Keratinocyte (primary cell): ENCODE measurements around the gene ADGRA1.

Source experiments
- CTCF ChIP-seq, 3 experiments: IDR thresholded peaks in 1 of 3; conservative IDR thresholded peaks in 1 of 3; optimal IDR thresholded peaks in 1 of 3; 2 replicates in 2 of 3; 3 replicates in 1 of 3; pipeline versions ENCODE3 to v1.5.1; 2011; ENCODE audit warnings: low read length in 3 of 3, mild to moderate bottlenecking in 3 of 3, moderate library complexity in 2 of 3, control low read depth in 1 of 3, inconsistent platforms in 1 of 3; ENCODE audit not compliant: insufficient read depth in 2 of 3; ENCODE audit errors: extremely low read depth in 1 of 3
- EZH2 ChIP-seq: IDR thresholded peaks from one replicate; pipeline ENCODE4 v1.6.1; 2012; ENCODE audit warnings: inconsistent platforms, mild to moderate bottlenecking, low read length, moderate library complexity

GRCh38 chr10:133157662-133158436 is 70.1 kb downstream of the ADGRA1 start:
- TF ChIP-seq CTCF (optimal IDR thresholded peaks at IDR 0.05 in 1 of 3, IDR thresholded peaks at IDR 0.05 in 1 of 3, conservative IDR thresholded peaks at IDR 0.05 in 1 of 3; ENCODE audit: extremely low read depth in 1 of 3, insufficient read depth in 2 of 3, low read length in 3 of 3), result no peak
- no peak for TF ChIP-seq EZH2
